Mucosa of descending colon (tissue), 3 donors: Measurements from ENCODE around the gene KLF1. TPM values are rescaled to one million over a fixed set of nuclear protein-coding genes. Genes with fewer than 3 reads are reported as not detected.
A peak's percentile ranks its signal among the peaks of the same experiment; 100 is the strongest.

Source experiments
- ATAC-seq: fragments of 200-7000 bp; cut with Tn5 transposase; one replicate; pipeline ENCODE4 v1.9.1; 2020; ENCODE audit warnings: mild to moderate bottlenecking, moderate library complexity
- DNase-seq, 3 donors: peaks; one replicate each; pipeline ENCODE4 v3.0.0-alpha.2; 2020
- H3K36me3 ChIP-seq: fragments of 200-600 bp; one replicate; pipeline ENCODE4 v1.8.0; 2021; ENCODE audit warnings: low read depth, mild to moderate bottlenecking
- H3K4me1 ChIP-seq: fragments of 200-600 bp; one replicate; pipeline ENCODE4 v1.8.0; 2021; ENCODE audit warnings: low read depth, mild to moderate bottlenecking
- H3K4me3 ChIP-seq: fragments of 200-600 bp; one replicate; pipeline ENCODE4 v1.8.0; 2021; ENCODE audit warnings: mild to moderate bottlenecking
- H3K9me3 ChIP-seq: fragments of 200-600 bp; one replicate; pipeline ENCODE4 v1.8.0; 2021; ENCODE audit warnings: mild to moderate bottlenecking
- CTCF ChIP-seq: fragments of 200-600 bp; IDR thresholded peaks from one replicate; pipeline ENCODE4 v1.8.0; 2022; ENCODE audit warnings: antibody characterized with exemption, mild to moderate bottlenecking
- intact Hi-C, 2 donors: fragments of 100-400 bp; cut with DNase I in 1 of 2; cut with micrococcal nuclease in 1 of 2; formaldehyde crosslinking; loops; one replicate each; pipeline versions ENCODE4 v1.11.0 to v1.11.1; 2022; cut with DNase I, micrococcal nuclease
- total RNA-seq, 3 donors: library from RNA; stranded (reverse); fragmentation: NEBNext Ultra II Directional in 2 of 3; extraction: Animal tissue kit (Norgen Biotek cat#: 25700) in 2 of 3; gene quantifications; one replicate each; pipeline versions ENCODE4 v1.2.1 to v1.2.4, GENCODE V29; 2021 to 2023
- donor health status: DM: no; HTN: no; CAD: no; lungs with moderate emphysema.
- donor health status: DM: no; HTN: no; CAD: no.
- donor health status: DM: no; HTN: yes; CAD: no.

KLF1 gene
- total RNA-seq, 3 donors from 2014 or later, result not detected

GRCh38 chr19:12882589-12882988, 4.4 kb downstream of the KLF1 start:
- ATAC-seq, result no peak
- H3K36me3 ChIP-seq, result no peaks in the 10 kb centered on the region
- H3K4me3 ChIP-seq, result no peak overlapping the region
- DNase-seq, result no peak
- peaks cover 18% of the 10 kb centered on the region for H3K4me1 ChIP-seq
- peaks cover 8% of the 10 kb centered on the region for H3K9me3 ChIP-seq
- no peak for TF ChIP-seq CTCF
- intact Hi-C loops, result loop anchor here in 1 of 2 donors (10.0 kb wide), 1 partner anchor 62 kb away; the partner anchor contains the start of gene RAD23A

GRCh38 chr19:12881172-12881808, 5.7 kb downstream of the KLF1 start, which contains the start of gene DNASE2:
TSS of gene DNASE2 (minus strand) at chr19:12881449. CDS start at chr19:12881375, 74 bp downstream.
- H3K4me3 ChIP-seq, result peak within 1 kb of the TSS; percentile 63
- peak; percentile 84 for ATAC-seq
- TF ChIP-seq CTCF, result no peak
- peak; percentile 95 to 98 (median 96) for DNase-seq
- H3K4me1 ChIP-seq, result peaks cover 18% of the 10 kb centered on the region
- intact Hi-C loops, result loop anchor here in 1 of 2 donors (10.0 kb wide), 1 partner anchor 64 kb away; the partner anchor contains the start of gene RAD23A
- H3K36me3 ChIP-seq, result no peaks in the 10 kb centered on the region
- peaks cover 8% of the 10 kb centered on the region for H3K9me3 ChIP-seq

GRCh38 chr19:12880551-12881171, 6.3 kb downstream of the KLF1 start:
- peaks cover 18% of the 10 kb centered on the region for H3K4me1 ChIP-seq
- no peaks in the 10 kb centered on the region for H3K36me3 ChIP-seq
- peak; percentile 16 for ATAC-seq
- TF ChIP-seq CTCF, result no peak
- intact Hi-C loops, result loop anchor here in 1 of 2 donors (10.0 kb wide), 1 partner anchor 64 kb away; the partner anchor contains the start of gene RAD23A
- DNase-seq, result peak in 2 of 3 donors; percentile 30 to 70
- peak overlapping the region; percentile 63 for H3K4me3 ChIP-seq
- H3K9me3 ChIP-seq, result peaks cover 8% of the 10 kb centered on the region

DNA sequence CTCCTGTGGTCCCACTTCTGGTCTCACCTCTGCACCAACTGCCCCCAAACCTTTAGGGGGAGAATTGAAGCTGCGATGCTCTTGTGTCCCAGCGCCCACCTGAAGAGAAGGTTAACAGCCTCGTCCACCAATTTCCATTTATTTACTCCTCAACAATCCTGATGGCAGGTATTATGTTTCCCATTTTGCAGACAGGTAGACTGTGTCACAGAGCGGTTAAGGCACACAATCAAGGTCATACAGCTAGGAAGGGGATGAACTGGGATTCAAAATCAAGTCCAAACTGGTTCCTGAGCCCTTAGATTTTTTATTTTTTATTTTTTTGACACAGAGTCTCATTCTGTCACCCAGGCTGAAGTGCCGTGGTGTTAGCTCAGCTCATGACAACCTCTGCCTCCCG, 11.9 kb downstream of the KLF1 start:
- Histone ChIP-seq H3K9me3 (no peaks in the 10 kb centered on the region), H3K36me3 (no peaks in the 10 kb centered on the region), H3K4me1 (peaks cover 3% of the 10 kb centered on the region), H3K4me3 (no peak overlapping the region)
- no peak for TF ChIP-seq CTCF
- ATAC-seq (no peak), DNase-seq (no peak)
- intact Hi-C loops, result no loop called here

DNA sequence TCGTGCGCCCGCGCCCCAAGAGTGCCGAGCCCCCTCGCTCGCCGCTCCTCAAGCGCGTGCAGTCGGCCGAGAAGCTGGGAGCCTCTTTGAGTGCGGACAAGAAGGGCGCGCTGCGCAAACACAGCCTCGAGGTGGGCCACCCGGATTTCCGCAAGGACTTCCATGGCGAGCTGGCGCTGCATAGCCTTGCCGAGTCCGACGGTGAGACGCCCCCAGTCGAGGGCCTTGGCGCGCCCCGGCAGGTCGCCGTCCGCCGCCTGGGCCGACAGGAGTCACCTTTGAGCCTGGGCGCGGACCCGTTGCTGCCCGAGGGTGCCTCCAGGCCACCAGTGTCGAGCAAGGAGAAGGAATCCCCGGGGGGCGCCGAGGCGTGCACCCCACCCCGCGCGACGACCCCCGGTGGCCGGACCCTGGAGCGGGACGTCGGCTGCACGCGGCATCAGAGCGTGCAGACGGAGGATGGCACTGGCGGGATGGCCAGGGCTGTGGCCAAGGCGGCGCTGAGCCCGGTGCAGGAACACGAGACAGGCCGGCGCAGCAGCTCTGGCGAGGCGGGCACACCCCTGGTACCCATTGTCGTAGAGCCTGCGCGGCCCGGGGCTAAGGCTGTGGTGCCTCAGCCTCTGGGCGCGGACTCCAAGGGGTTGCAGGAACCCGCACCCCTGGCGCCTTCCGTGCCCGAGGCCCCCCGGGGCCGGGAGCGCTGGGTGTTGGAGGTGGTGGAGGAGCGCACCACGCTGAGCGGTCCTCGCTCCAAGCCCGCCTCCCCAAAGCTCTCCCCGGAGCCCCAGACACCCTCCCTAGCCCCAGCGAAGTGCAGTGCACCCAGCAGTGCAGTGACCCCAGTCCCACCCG, 12.9 kb downstream of the KLF1 start:
- ATAC-seq, result no peak
- no peak overlapping the region for H3K4me3 ChIP-seq

More for the DNA sequence above, 12.9 kb downstream of the KLF1 start:
- no peak for TF ChIP-seq CTCF
- intact Hi-C loops, result no loop called here
- DNase-seq, result no peak
- no peaks in the 10 kb centered on the region for H3K4me1 ChIP-seq
- no peaks in the 10 kb centered on the region for H3K9me3 ChIP-seq
- H3K36me3 ChIP-seq, result no peaks in the 10 kb centered on the region
